Vagina (tissue), 2 donors: ENCODE results near the gene GNRHR. TPM values are rescaled to one million over a fixed set of nuclear protein-coding genes. Genes with fewer than 3 reads are reported as not detected.
"Not testable (repeated sequence)": the region's sequence is repeated elsewhere in the genome, so short reads cannot be mapped to it uniquely, and the experiment has no call there.

Experiments
- DNase-seq, 2 donors: peaks; one replicate each; pipeline ENCODE4 v3.0.0-alpha.2; 2017; ENCODE audit errors: extremely low spot score in 2 of 2
- H3K27ac ChIP-seq: fragments of 200-600 bp; sonication (generic); one replicate; pipeline ENCODE4 v1.5.1; 2019
- H3K27me3 ChIP-seq: fragments of 200-600 bp; sonication (generic); one replicate; pipeline ENCODE4 v1.5.1; 2019
- H3K36me3 ChIP-seq, 2 donors: fragments of 200-600 bp; sonication (generic); one replicate each; pipeline ENCODE4 v1.5.1; 2017 to 2019
- H3K4me1 ChIP-seq: fragments of 200-600 bp; sonication (generic); one replicate; pipeline ENCODE4 v1.5.1; 2019
- H3K4me3 ChIP-seq, 2 donors: fragments of 200-600 bp; sonication (generic); 1 replicate in 1 of 2; 2 replicates in 1 of 2; pipeline ENCODE4 v1.5.1; 2016 to 2019
- H3K9me3 ChIP-seq: fragments of 200-600 bp; sonication (generic); one replicate; pipeline ENCODE4 v1.5.1; 2019
- POLR2A ChIP-seq, 2 donors: fragments of 450-650 bp; IDR thresholded peaks; one replicate each; pipeline ENCODE4 v1.6.1; 2017; ENCODE audit warnings: antibody characterized with exemption in 2 of 2, mild to moderate bottlenecking in 2 of 2, moderate library complexity in 2 of 2
- POLR2AphosphoS5 ChIP-seq, 2 donors: sonication (generic); formaldehyde crosslinking; IDR thresholded peaks; one replicate each; pipeline ENCODE4 v1.9.0; 2017; ENCODE audit warnings: antibody characterized with exemption in 2 of 2, mild to moderate bottlenecking in 2 of 2, low read depth in 1 of 2; ENCODE audit not compliant: insufficient read depth in 1 of 2
- intact Hi-C: fragments of 100-400 bp; cut with DNase I; formaldehyde crosslinking; loops from one replicate; pipeline ENCODE4 v1.15.1; 2023
- total RNA-seq: library from RNA; depleted of rRNA; stranded (reverse); fragments of >200 nt; gene quantifications from one replicate; pipeline ENCODE4 v1.2.3, GENCODE V29; 2016
- TF ChIP-seq, protein P1 (sequence below), 3 experiments: fragments of 450-650 bp in 2 of 3; fragments of 200-600 bp in 1 of 3; sonication (generic) in 1 of 3; IDR thresholded peaks; one replicate each; pipeline ENCODE4 v1.5.1; 2017 to 2019; ENCODE audit warnings: antibody characterized with exemption in 3 of 3, mild to moderate bottlenecking in 2 of 3, moderate library complexity in 2 of 3

GNRHR gene
- total RNA-seq, 1 donor from 2014 or later, result not detected

DNA sequence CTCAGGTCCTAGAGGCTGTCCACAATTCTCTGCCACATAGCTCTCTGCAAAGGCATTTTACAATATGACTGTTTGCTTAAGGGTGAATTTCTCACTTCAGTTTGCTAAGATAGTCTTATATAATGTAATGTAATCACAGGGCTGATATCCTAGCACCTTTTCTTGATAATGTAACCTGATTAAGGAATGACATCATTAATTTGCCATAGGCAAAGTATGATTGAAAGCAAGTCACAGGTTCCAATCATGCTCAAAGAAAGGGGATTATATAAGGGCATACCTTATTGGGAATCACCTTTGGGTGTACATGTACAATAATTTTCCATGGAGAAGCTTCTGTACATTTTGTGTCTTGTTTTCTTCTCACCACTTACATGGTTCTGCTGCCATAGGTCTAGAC is 18.9 kb downstream of the GNRHR start:
- no peaks in the 10 kb centered on the region for H3K36me3 ChIP-seq
- H3K27me3 ChIP-seq, result no peaks in the 10 kb centered on the region
- no peak overlapping the region for H3K27ac ChIP-seq
- H3K4me1 ChIP-seq, result no peaks in the 10 kb centered on the region
- H3K4me3 ChIP-seq, result no peak overlapping the region
- intact Hi-C loops, result no loop called here
- DNase-seq, result no peak
- H3K9me3 ChIP-seq, result no peaks in the 10 kb centered on the region
- TF ChIP-seq POLR2A (IDR thresholded peaks at IDR 0.05), result no peak
- TF ChIP-seq, protein P1, sequence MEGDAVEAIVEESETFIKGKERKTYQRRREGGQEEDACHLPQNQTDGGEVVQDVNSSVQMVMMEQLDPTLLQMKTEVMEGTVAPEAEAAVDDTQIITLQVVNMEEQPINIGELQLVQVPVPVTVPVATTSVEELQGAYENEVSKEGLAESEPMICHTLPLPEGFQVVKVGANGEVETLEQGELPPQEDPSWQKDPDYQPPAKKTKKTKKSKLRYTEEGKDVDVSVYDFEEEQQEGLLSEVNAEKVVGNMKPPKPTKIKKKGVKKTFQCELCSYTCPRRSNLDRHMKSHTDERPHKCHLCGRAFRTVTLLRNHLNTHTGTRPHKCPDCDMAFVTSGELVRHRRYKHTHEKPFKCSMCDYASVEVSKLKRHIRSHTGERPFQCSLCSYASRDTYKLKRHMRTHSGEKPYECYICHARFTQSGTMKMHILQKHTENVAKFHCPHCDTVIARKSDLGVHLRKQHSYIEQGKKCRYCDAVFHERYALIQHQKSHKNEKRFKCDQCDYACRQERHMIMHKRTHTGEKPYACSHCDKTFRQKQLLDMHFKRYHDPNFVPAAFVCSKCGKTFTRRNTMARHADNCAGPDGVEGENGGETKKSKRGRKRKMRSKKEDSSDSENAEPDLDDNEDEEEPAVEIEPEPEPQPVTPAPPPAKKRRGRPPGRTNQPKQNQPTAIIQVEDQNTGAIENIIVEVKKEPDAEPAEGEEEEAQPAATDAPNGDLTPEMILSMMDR (IDR thresholded peaks at IDR 0.05), result no peak
- TF ChIP-seq POLR2AphosphoS5 (IDR thresholded peaks at IDR 0.05; ENCODE audit: insufficient read depth in 1 of 2, low read depth in 1 of 2), result no peak

DNA sequence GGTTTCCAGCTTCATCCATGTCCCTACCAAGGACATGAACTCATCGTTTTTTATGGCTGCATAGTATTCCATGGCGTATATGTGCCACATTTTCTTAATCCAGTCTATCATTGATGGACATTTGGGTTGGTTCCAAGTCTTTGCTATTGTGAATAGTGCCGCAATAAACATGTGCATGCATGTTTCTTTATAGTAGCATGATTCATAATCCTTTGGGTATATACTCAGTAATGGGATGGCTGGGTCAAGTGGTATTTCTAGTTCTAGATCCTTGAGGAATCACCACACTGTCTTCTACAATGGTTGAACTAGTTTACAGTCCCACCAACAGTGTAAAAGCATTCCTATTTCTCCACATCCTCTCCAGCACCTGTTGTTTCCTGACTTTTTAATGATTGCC is 23.7 kb downstream of the GNRHR start:
- H3K4me1 ChIP-seq, H3K36me3 ChIP-seq, H3K9me3 ChIP-seq, H3K27ac ChIP-seq, H3K27me3 ChIP-seq, intact Hi-C loops, DNase-seq, H3K4me3 ChIP-seq: not testable (repeated sequence)

DNA sequence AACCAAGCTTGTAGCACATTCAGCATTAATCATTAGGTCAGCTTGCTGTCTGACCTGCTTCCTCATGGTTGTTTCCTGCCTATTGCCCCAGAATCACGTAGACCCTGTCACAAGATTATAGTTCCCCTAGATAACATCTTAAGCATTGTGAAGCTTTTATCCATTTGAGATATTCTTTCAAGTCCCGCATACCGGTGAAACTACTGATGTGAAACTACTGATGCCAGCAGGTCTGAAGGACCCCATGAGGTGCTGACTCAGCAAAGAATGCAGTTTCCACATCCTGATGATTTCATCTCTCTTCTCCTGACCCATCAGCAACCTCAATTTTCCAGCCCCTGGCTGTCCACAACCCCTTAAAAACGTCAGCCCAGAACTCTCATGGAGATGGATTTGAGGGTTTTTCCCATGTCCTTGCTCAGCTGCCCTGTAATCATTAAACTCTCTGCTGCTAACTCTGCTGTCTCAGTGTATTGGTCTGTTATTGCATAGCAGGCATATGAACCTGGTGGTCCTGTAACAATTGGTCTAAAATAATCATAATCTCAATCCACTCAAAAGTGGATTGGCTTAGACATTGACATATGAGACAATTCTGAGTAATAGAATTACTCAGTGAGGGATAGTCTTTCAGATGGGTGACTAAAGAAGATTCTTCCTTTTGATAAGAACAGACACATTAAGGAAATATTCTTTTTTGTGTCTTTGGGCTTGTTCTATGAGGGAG is 26.9 kb downstream of the GNRHR start:
- no peak for DNase-seq
- Histone ChIP-seq H3K27me3 (no peaks in the 10 kb centered on the region), H3K27ac (no peak overlapping the region), H3K36me3 (no peaks in the 10 kb centered on the region), H3K4me1 (no peaks in the 10 kb centered on the region), H3K9me3 (no peaks in the 10 kb centered on the region), H3K4me3 (no peak overlapping the region)
- TF ChIP-seq POLR2AphosphoS5 (IDR thresholded peaks at IDR 0.05; ENCODE audit: insufficient read depth in 1 of 2, low read depth in 1 of 2) (no peak), POLR2A (IDR thresholded peaks at IDR 0.05) (no peak)
- TF ChIP-seq, protein P1 (IDR thresholded peaks at IDR 0.05), result no peak
- intact Hi-C loops, result no loop called here

DNA sequence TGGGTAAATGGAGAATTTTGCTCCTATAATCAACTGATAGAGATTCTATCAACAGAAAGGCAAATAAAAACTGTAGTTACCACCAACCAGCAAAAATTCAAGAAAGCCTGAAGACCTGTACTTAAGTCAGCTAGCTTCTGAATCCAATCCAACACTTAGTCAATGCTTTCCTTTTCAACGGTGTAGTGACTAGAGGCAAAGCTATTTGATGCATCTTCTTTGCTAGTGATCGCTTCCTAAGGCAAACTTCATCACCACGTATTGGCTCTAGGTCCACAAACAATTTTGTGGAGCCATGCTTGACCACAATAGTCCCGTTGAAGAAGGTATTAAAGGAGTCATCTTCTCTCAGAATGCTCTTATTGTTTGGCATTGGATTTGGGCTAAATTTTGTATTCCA is 28.2 kb downstream of the GNRHR start:
- Histone ChIP-seq H3K4me3 (no peak overlapping the region), H3K4me1 (peaks cover 6% of the 10 kb centered on the region), H3K9me3 (no peaks in the 10 kb centered on the region), H3K36me3 (peaks cover 0 to 8% of the 10 kb centered on the region in 2 donors), H3K27me3 (no peaks in the 10 kb centered on the region), H3K27ac (no peak overlapping the region)
- no peak for DNase-seq
- intact Hi-C loops, result no loop called here
- TF ChIP-seq POLR2AphosphoS5 (IDR thresholded peaks at IDR 0.05; ENCODE audit: insufficient read depth in 1 of 2, low read depth in 1 of 2) (no peak), POLR2A (IDR thresholded peaks at IDR 0.05) (no peak)
- TF ChIP-seq, protein P1 (IDR thresholded peaks at IDR 0.05), result no peak

DNA sequence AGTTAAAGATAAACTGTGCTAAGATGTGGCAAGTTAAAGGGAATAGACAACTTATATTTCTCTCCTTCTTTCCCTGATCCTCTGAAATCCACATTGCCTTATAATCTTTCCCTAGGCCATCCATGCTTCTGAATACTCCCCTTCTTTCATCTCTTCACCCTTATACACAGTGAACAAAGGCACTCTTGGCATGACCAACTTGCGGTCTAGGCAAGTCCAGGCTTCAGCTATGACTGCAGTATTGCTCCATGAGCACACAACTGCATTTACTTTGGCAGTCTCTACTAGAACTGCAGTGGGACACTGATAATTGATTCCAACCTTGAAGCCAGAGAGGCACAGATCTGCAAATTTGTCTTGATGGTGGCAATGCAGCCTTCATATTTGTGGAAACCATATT is 29.1 kb downstream of the GNRHR start:
- intact Hi-C loops, result no loop called here
- TF ChIP-seq POLR2AphosphoS5 (IDR thresholded peaks at IDR 0.05; ENCODE audit: insufficient read depth in 1 of 2, low read depth in 1 of 2) (no peak), POLR2A (IDR thresholded peaks at IDR 0.05) (no peak)
- TF ChIP-seq, protein P1 (IDR thresholded peaks at IDR 0.05), result no peak
- peaks cover 0 to 8% of the 10 kb centered on the region in 2 donors for H3K36me3 ChIP-seq
- no peak overlapping the region for H3K4me3 ChIP-seq
- no peak for DNase-seq
- peaks cover 6% of the 10 kb centered on the region for H3K4me1 ChIP-seq
- no peaks in the 10 kb centered on the region for H3K9me3 ChIP-seq
- no peak overlapping the region for H3K27ac ChIP-seq
- no peaks in the 10 kb centered on the region for H3K27me3 ChIP-seq
